Left hindlimb (tissue), 1 donor: ENCODE measurements around the gene BCAR1.

Experiments used
- DNase-seq: peaks from one replicate; pipeline ENCODE4 v3.0.0-alpha.2; 2018

The BCAR1 gene

GRCh38 chr16:75254359-75254837 lies 3.0 kb upstream of the BCAR1 start:
- DNase-seq = peak; percentile 49

- peak; percentile 52 for DNase-seq
Observed at GRCh38 chr16:75252946-75253911, 1.8 kb upstream of the BCAR1 start.

GRCh38 chr16:75252049-75252864 lies 833 bp upstream of the BCAR1 start:
- DNase-seq = peak; percentile 31

- DNase-seq = peak; percentile 54
Observed at GRCh38 chr16:75250809-75251279, 580 bp downstream of the BCAR1 start.

- DNase-seq = peak; percentile 47
Observed at GRCh38 chr16:75250089-75250808, 1.2 kb downstream of the BCAR1 start.

- peak; percentile 21 for DNase-seq
Observed at GRCh38 chr16:75249441-75249840, 2.0 kb downstream of the BCAR1 start.

GRCh38 chr16:75248536-75249380 lies 2.7 kb downstream of the BCAR1 start:
- DNase-seq = no peak

GRCh38 chr16:75248142-75248535 lies 3.3 kb downstream of the BCAR1 start:
- peak; percentile 52 for DNase-seq

- peak; percentile 35 for DNase-seq
Observed at GRCh38 chr16:75247249-75247648, 4.2 kb downstream of the BCAR1 start.

GRCh38 chr16:75246504-75247205 lies 4.8 kb downstream of the BCAR1 start:
- peak; percentile 31 for DNase-seq

GRCh38 chr16:75244844-75245758 lies 6.3 kb downstream of the BCAR1 start:
- peak; percentile 93 for DNase-seq

- DNase-seq = no peak
Observed at GRCh38 chr16:75244225-75244809, 7.1 kb downstream of the BCAR1 start.

GRCh38 chr16:75243667-75244224 lies 7.7 kb downstream of the BCAR1 start:
- no peak for DNase-seq

GRCh38 chr16:75242436-75243078 lies 8.9 kb downstream of the BCAR1 start:
- peak; percentile 31 for DNase-seq

- peak; percentile 35 for DNase-seq
Observed at GRCh38 chr16:75241955-75242354, 9.5 kb downstream of the BCAR1 start.

- peak; percentile 20 for DNase-seq
Observed at GRCh38 chr16:75241412-75241811, 10.0 kb downstream of the BCAR1 start.

- peak; percentile 28 for DNase-seq
Observed at GRCh38 chr16:75240633-75241032, 10.8 kb downstream of the BCAR1 start.

- DNase-seq = no peak
Observed at GRCh38 chr16:75239542-75240122, 11.8 kb downstream of the BCAR1 start.
